Breast epithelium (tissue), 4 donors: ENCODE measurements around the gene NCKAP5. TPM values are rescaled to one million over a fixed set of nuclear protein-coding genes. Genes with fewer than 3 reads are reported as not detected.

Source experiments
- DNase-seq, 2 donors: peaks; one replicate each; pipeline ENCODE4 v3.0.0-alpha.2; 2019; ENCODE audit warnings: low spot score in 2 of 2
- H3K27ac ChIP-seq, 2 donors: fragments of 200-600 bp; sonication (generic) in 1 of 2; one replicate each; pipeline ENCODE4 v1.5.1; 2016 to 2019; ENCODE audit warnings: mild to moderate bottlenecking in 1 of 2
- H3K27me3 ChIP-seq, 2 donors: fragments of 200-600 bp; sonication (generic) in 1 of 2; one replicate each; pipeline versions ENCODE4 v1.5.1 to v1.6.0; 2017 to 2019; ENCODE audit warnings: control low read depth in 1 of 2, mild to moderate bottlenecking in 1 of 2
- H3K36me3 ChIP-seq: fragments of 200-600 bp; one replicate; pipeline ENCODE4 v1.5.1; 2019
- H3K4me1 ChIP-seq, 2 donors: fragments of 200-600 bp; sonication (generic); one replicate each; pipeline ENCODE4 v1.5.1; 2016 to 2019; ENCODE audit warnings: control low read depth in 1 of 2
- H3K4me3 ChIP-seq, 3 donors: fragments of 200-600 bp; sonication (generic); 1 replicate in 2 of 3; 2 replicates in 1 of 3; pipeline ENCODE4 v1.5.1; 2016 to 2019; ENCODE audit warnings: mild to moderate bottlenecking in 3 of 3, moderate library complexity in 2 of 3
- H3K9me3 ChIP-seq, 2 donors: fragments of 200-600 bp; sonication (generic) in 1 of 2; one replicate each; pipeline ENCODE4 v1.5.1; 2016 to 2019; ENCODE audit warnings: control low read depth in 1 of 2
- POLR2A ChIP-seq: fragments of 450-650 bp; IDR thresholded peaks from one replicate; pipeline ENCODE4 v1.6.1; 2016; ENCODE audit warnings: antibody characterized with exemption, mild to moderate bottlenecking, moderate library complexity
- POLR2AphosphoS5 ChIP-seq, 3 donors: sonication (generic); formaldehyde crosslinking; IDR thresholded peaks; one replicate each; pipeline ENCODE4 v1.6.1; 2017; ENCODE audit warnings: antibody characterized with exemption in 3 of 3
- intact Hi-C: fragments of 100-400 bp; cut with DNase I; formaldehyde crosslinking; loops from one replicate; pipeline ENCODE4 v1.15.1; 2023; ENCODE audit warnings: low total_unique reads
- total RNA-seq, 3 donors: library from RNA; depleted of rRNA; stranded (reverse); fragments of >200 nt; gene quantifications; one replicate each; pipeline ENCODE4 v1.1.0, GENCODE V29; 2016
- TF ChIP-seq, protein P1 (sequence below), 3 donors: fragments of 450-650 bp; IDR thresholded peaks; one replicate each; pipeline ENCODE4 v1.5.1; 2016 to 2017; ENCODE audit warnings: antibody characterized with exemption in 3 of 3, mild to moderate bottlenecking in 3 of 3, moderate library complexity in 3 of 3

NCKAP5 gene
- total RNA-seq, 3 donors from 2014 or later: 1.1 to 10.5 (median 6.1) TPM

DNA sequence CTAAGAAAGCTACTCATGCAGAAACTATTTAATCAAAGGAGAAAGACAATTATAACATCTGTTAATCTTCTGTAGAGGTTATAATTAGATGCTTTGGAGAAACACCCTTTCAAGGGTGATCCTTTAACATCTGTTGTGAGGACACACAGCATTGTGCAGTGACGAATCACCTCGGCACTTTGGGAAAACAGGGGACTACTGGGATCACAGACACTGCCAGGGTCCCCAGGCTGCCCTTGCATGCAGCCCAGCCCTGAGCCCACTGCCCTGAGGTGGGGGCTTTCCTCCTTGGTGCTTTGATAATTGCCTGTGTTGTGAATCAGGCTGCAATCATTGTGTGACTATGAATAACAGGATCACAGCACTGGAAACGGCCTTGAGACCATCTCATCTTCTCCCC is 10.6 kb downstream of the NCKAP5 start:
- no peak for DNase-seq
- Histone ChIP-seq H3K4me1 (no peaks in the 10 kb centered on the region), H3K36me3 (no peaks in the 10 kb centered on the region), H3K9me3 (no peaks in the 10 kb centered on the region), H3K27ac (no peak overlapping the region), H3K4me3 (no peak overlapping the region), H3K27me3 (no peaks in the 10 kb centered on the region)
- intact Hi-C loops: no loop called here
- TF ChIP-seq POLR2AphosphoS5 (IDR thresholded peaks at IDR 0.05): no peak
- TF ChIP-seq, protein P1, sequence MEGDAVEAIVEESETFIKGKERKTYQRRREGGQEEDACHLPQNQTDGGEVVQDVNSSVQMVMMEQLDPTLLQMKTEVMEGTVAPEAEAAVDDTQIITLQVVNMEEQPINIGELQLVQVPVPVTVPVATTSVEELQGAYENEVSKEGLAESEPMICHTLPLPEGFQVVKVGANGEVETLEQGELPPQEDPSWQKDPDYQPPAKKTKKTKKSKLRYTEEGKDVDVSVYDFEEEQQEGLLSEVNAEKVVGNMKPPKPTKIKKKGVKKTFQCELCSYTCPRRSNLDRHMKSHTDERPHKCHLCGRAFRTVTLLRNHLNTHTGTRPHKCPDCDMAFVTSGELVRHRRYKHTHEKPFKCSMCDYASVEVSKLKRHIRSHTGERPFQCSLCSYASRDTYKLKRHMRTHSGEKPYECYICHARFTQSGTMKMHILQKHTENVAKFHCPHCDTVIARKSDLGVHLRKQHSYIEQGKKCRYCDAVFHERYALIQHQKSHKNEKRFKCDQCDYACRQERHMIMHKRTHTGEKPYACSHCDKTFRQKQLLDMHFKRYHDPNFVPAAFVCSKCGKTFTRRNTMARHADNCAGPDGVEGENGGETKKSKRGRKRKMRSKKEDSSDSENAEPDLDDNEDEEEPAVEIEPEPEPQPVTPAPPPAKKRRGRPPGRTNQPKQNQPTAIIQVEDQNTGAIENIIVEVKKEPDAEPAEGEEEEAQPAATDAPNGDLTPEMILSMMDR (IDR thresholded peaks at IDR 0.05): no peak
- TF ChIP-seq POLR2A: no peak

DNA sequence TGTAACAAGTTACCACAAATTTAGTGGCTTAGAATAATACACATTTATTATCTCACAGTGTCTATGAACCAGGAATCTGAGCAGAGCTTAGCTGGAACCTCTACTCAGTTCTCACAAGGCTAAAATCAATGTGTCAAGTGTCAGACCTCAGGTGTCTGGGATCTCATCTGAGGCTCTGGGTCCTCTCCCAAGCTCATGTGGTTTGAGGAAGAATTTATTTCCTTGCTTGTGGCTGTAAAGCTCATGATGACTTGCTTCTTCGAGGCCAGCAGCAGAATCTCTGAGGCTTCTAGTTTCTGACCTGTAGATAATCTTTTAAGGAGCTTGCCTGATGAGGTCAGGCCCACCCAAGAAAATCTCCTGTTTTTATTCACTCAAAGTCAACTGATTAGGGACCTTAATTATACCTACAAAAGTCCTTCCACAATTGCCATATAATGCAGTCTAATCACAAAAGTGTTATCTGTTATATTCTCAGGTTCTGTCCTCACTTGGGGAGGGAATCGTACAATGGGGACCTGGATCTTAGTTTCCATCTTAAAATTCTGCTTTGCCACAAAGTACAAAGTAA is 14.3 kb downstream of the NCKAP5 start:
- H3K4me3 ChIP-seq: no peak overlapping the region
- no peaks in the 10 kb centered on the region for H3K9me3 ChIP-seq
- no peak overlapping the region for H3K27ac ChIP-seq
- no peak for TF ChIP-seq POLR2AphosphoS5 (IDR thresholded peaks at IDR 0.05)
- TF ChIP-seq, protein P1 (IDR thresholded peaks at IDR 0.05): no peak
- H3K36me3 ChIP-seq: no peaks in the 10 kb centered on the region
- no peaks in the 10 kb centered on the region for H3K4me1 ChIP-seq
- DNase-seq: no peak
- no peaks in the 10 kb centered on the region for H3K27me3 ChIP-seq
- intact Hi-C loops: no loop called here

DNA sequence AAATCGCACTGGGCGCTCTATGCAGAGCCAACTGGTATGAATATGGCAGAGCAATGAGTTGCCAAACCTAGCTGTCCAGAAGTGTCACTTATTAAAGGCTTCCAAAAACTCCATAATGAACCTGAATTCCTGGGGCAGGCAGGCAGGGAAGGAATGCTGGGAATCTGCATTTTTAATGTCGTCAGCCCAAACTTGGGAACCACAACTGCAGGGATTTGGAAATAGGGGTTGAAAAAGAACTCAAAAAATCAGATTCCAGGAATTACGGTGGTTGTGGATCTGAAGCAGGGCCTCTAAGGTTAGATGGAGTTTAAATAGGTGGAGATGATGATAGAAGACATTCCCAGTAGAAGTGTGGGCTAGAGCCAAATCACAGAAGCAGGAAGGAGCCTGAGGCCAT is 15.0 kb downstream of the NCKAP5 start:
- Histone ChIP-seq H3K36me3 (no peaks in the 10 kb centered on the region), H3K27me3 (no peaks in the 10 kb centered on the region), H3K9me3 (no peaks in the 10 kb centered on the region), H3K4me3 (no peak overlapping the region), H3K27ac (no peak overlapping the region), H3K4me1 (no peaks in the 10 kb centered on the region)
- DNase-seq: no peak
- intact Hi-C loops: no loop called here
- no peak for TF ChIP-seq POLR2A
- TF ChIP-seq POLR2AphosphoS5 (IDR thresholded peaks at IDR 0.05): no peak
- TF ChIP-seq, protein P1 (IDR thresholded peaks at IDR 0.05): no peak

DNA sequence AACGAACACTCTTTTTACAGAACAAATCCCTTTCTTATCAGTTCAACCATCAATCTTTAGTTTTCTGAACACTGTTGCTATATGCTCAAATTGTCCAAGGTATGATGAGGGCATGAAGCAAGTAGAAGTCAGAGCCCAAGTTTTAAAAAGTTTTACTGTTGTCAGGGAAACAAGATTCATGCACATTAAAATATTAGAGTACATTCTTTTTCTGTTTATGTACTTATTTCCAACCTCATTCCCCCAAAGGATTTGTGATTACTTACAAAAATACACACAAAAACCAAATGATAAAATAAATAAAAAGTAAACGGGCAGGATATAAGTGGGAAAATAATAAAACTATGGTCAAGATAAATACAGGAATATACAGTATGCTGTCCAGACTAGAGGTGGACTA is 15.4 kb downstream of the NCKAP5 start:
- no peak for DNase-seq
- TF ChIP-seq POLR2AphosphoS5 (IDR thresholded peaks at IDR 0.05): no peak
- TF ChIP-seq POLR2A: no peak
- TF ChIP-seq, protein P1 (IDR thresholded peaks at IDR 0.05): no peak
- Histone ChIP-seq H3K27ac (no peak overlapping the region), H3K4me1 (no peaks in the 10 kb centered on the region), H3K9me3 (no peaks in the 10 kb centered on the region), H3K36me3 (no peaks in the 10 kb centered on the region), H3K4me3 (no peak overlapping the region), H3K27me3 (no peaks in the 10 kb centered on the region)
- intact Hi-C loops: no loop called here

DNA sequence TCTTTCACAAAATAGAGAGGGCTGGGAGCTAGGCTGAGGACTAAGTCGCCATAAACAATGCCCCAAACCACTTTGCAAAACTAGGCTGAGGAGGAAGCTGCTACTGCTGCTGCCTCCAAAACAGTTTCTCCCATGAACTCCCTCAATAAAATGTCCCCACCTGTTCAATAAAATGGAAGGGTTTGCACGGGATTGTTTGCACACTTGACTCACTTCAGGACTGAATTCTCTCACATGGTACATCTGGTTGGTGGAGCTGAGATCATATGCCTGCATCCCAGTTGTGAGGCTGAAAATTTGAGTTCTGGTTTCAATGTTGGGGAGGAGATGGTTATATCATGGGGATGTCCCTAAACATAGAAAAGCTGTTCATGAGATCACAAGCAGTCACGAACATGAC is 26.5 kb downstream of the NCKAP5 start:
- H3K27ac ChIP-seq: no peak overlapping the region
- DNase-seq: no peak
- no peaks in the 10 kb centered on the region for H3K27me3 ChIP-seq
- no peaks in the 10 kb centered on the region for H3K36me3 ChIP-seq
- no peaks in the 10 kb centered on the region for H3K9me3 ChIP-seq
- H3K4me3 ChIP-seq: no peak overlapping the region
- TF ChIP-seq POLR2A (no peak), POLR2AphosphoS5 (IDR thresholded peaks at IDR 0.05) (no peak)
- TF ChIP-seq, protein P1 (IDR thresholded peaks at IDR 0.05): no peak
- no peaks in the 10 kb centered on the region for H3K4me1 ChIP-seq
- intact Hi-C loops: no loop called here
